ENCODE data around the gene CDK18.

Gene CDK18

DNA sequence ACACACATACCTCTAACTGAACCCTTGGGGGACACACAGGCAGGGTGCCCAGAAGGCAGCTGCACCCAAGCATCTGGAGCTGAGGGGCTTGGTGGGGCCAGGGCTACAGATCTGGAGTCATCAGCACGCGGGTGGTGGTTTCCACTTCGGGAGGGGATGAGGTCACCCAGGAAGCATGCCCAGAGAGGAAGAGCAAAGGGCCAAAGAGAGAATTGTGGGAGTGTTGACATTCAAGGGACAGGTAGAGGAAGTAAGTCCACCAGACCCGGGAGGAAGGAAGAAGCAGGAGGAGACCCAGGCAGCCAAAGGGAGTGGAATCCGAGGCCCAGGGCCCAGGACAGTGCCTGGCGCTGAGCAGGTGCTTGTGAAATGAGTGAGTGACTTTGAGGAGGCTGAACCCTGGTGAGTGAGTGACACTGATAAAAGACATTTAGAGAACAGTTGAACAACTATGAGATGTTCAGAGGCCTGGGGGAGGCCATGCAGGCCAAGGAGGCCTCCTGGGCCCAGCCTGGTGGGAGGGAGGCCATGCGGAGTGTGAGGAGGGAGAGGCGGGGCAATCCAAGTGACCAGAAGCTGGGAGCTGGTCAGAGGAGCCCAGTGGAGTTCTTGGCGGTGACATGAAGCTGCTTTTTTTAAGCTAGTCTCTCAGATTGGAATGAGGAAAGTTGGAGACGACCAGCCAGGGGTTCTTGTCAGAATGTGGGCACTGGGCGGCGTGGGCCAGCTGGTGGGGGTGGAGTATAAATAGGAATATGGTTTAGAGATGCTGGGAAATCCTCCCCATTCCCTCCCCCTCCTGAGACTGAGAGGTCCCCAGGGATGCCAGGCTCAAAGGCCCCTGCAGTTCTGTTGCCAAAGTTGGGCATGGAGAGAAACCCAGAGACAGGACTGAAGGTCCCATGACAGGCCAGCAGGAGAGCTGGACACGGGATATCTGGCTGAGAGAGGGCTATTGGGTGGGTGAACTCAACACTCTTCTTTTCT is 7.9 kb downstream of the CDK18 start:
- DNase-seq, result no peak
- Histone ChIP-seq H3K9ac (ENCODE audit: low read length) (no peak overlapping the region), H3K4me2 (ENCODE audit: low read depth, low read length) (no peak overlapping the region), H3K36me3 (replicated peaks; ENCODE audit: insufficient read depth, low read length) (no peaks in the 10 kb centered on the region), H3K27me3 (replicated peaks; ENCODE audit: insufficient read depth, low read length) (no peaks in the 10 kb centered on the region), H3K9me3 (replicated peaks; ENCODE audit: insufficient read depth, low read length) (no peaks in the 10 kb centered on the region), H2AFZ (ENCODE audit: low read length) (no peak overlapping the region), H3F3A (ENCODE audit: insufficient read depth, low read length) (no peaks in the 10 kb centered on the region), H3K79me2 (ENCODE audit: low read length) (no peaks in the 10 kb centered on the region), H3K27ac (ENCODE audit: low read length) (no peak overlapping the region), H3K4me1 (ENCODE audit: low read length) (no peaks in the 10 kb centered on the region), H3K9me2 (replicated peaks; ENCODE audit: insufficient read depth, low read length) (no peaks in the 10 kb centered on the region), H3K4me3 (ENCODE audit: low read length) (no peak overlapping the region), H4K20me1 (ENCODE audit: insufficient read depth, low read length) (no peaks in the 10 kb centered on the region)
- TF ChIP-seq EZH2 (optimal IDR thresholded peaks at IDR 0.05; ENCODE audit: low read depth, low read length) (no peak), CTCF (IDR thresholded peaks at IDR 0.05; ENCODE audit: low read length) (no peak), EZH2phosphoT487 (IDR thresholded peaks at IDR 0.05; ENCODE audit: low read length) (no peak)

DNA sequence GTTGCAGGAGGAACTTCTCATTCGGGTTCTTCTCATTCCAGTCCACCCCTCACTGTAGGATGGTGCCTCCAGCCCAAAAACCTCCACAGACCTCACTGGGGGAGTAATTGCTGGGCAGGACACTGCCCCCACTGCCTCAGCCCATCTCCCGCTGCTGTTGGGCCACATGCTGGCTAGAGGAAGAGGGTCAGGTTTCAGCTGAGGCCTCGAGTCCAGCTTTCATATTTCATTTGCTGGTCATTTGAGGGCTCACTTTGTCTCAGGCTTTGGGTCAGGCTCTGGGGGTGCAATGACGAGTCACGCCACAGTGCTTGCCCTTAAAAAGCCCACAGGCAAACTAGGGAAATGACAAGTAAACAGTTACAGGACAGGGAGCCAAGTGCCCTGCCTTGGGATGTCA is 9.3 kb downstream of the CDK18 start:
- Histone ChIP-seq H3K9me2 (replicated peaks; ENCODE audit: insufficient read depth, low read length) (no peaks in the 10 kb centered on the region), H3F3A (ENCODE audit: insufficient read depth, low read length) (no peaks in the 10 kb centered on the region), H3K9me3 (replicated peaks; ENCODE audit: insufficient read depth, low read length) (no peaks in the 10 kb centered on the region), H3K27me3 (replicated peaks; ENCODE audit: insufficient read depth, low read length) (no peaks in the 10 kb centered on the region), H2AFZ (ENCODE audit: low read length) (no peak overlapping the region), H3K4me2 (ENCODE audit: low read depth, low read length) (no peak overlapping the region), H3K36me3 (replicated peaks; ENCODE audit: insufficient read depth, low read length) (no peaks in the 10 kb centered on the region), H3K4me1 (ENCODE audit: low read length) (no peaks in the 10 kb centered on the region), H3K4me3 (ENCODE audit: low read length) (no peak overlapping the region), H3K79me2 (ENCODE audit: low read length) (no peaks in the 10 kb centered on the region), H4K20me1 (ENCODE audit: insufficient read depth, low read length) (no peaks in the 10 kb centered on the region), H3K27ac (ENCODE audit: low read length) (no peak overlapping the region), H3K9ac (ENCODE audit: low read length) (no peak overlapping the region)
- no peak for DNase-seq
- TF ChIP-seq EZH2 (optimal IDR thresholded peaks at IDR 0.05; ENCODE audit: low read depth, low read length) (no peak), EZH2phosphoT487 (IDR thresholded peaks at IDR 0.05; ENCODE audit: low read length) (no peak), CTCF (IDR thresholded peaks at IDR 0.05; ENCODE audit: low read length) (no peak)

DNA sequence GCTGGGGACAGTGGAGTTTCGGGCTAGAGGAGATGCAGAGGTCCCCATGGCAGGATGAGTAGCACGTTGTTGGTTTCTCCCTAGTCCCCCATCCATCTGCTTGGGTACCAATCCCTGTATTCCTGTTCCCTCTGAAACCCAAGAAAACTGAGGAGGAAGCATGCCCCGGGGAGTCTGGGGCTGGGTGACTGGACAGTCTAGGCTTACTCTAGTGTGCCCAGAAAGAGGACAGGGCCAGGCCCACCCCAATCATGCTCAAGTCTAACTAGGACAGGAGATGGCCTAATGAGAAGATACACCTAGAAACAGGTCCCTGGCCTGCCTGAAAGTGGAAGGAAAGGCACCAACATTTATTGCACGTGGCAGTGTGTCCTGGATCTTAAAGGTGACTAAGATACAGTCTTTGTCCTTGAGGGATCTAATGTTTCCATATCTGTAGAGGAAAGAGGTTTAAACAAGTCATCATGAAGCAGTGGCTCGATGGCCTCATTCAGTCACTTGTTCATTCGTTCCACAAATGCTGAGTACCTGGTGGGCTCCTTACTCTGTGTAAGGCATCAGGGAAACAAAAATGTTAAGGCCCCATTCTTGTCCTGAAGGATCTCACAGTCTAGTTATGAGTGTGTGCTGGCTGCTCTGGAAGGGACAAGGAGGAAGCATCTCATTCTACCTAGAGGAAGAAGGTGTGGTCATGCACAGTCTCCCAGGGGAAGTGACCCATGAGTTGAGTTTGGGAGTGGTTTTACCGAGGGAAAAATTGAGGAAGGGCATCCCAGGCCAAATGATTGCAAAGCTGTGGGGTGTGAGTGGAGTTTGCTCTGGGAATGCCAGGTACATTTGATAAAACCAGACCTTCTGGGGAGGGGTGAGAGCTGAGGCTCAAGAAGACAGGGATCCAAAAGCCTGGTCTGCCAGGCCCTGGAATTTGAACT is 10.0 kb downstream of the CDK18 start:
- Histone ChIP-seq H3K9ac (ENCODE audit: low read length) (no peak overlapping the region), H3K9me3 (replicated peaks; ENCODE audit: insufficient read depth, low read length) (no peaks in the 10 kb centered on the region), H3K27me3 (replicated peaks; ENCODE audit: insufficient read depth, low read length) (no peaks in the 10 kb centered on the region), H3F3A (ENCODE audit: insufficient read depth, low read length) (no peaks in the 10 kb centered on the region), H4K20me1 (ENCODE audit: insufficient read depth, low read length) (no peaks in the 10 kb centered on the region), H3K36me3 (replicated peaks; ENCODE audit: insufficient read depth, low read length) (no peaks in the 10 kb centered on the region), H3K27ac (ENCODE audit: low read length) (no peak overlapping the region), H3K4me1 (ENCODE audit: low read length) (no peaks in the 10 kb centered on the region), H3K79me2 (ENCODE audit: low read length) (no peaks in the 10 kb centered on the region), H3K4me3 (ENCODE audit: low read length) (no peak overlapping the region), H3K9me2 (replicated peaks; ENCODE audit: insufficient read depth, low read length) (no peaks in the 10 kb centered on the region), H3K4me2 (ENCODE audit: low read depth, low read length) (no peak overlapping the region), H2AFZ (ENCODE audit: low read length) (no peak overlapping the region)
- DNase-seq, result no peak
- no peak for TF ChIP-seq EZH2 (optimal IDR thresholded peaks at IDR 0.05; ENCODE audit: low read depth, low read length)
- no peak for TF ChIP-seq CTCF (IDR thresholded peaks at IDR 0.05; ENCODE audit: low read length)
- no peak for TF ChIP-seq EZH2phosphoT487 (IDR thresholded peaks at IDR 0.05; ENCODE audit: low read length)
